ENCODE measurements around the gene CACNA1F.

CACNA1F gene

DNA sequence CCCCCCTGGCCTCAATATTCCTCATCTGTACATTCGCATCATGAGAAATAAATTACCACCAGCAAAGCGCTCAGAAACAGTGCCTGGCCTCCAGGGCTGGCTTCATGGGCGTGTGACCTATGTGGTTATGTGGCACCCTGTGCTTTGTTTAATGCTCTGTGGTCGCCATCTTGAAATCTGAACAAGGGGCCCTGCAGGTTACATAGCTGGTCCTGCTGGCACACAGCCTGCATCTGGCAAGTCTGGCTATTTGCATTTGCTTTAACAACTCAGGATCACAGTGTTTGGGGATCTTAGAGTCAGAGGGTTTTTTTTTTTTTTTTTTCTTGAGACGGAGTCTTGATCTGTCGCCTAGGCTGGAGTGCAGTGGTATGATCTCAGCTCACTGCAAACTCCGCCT, 21.5 kb upstream of the CACNA1F start:
- TF ChIP-seq ZNF8 (CRISPR knock-in tag; IDR thresholded peaks at IDR 0.05): no peak
- ATAC-seq: no peak

GRCh38 chrX:49251325-49251724, 18.2 kb upstream of the CACNA1F start:
- ATAC-seq: no peak
- TF ChIP-seq ZC3H10 (CRISPR knock-in tag; IDR thresholded peaks at IDR 0.05) (no peak), TCF4 (CRISPR knock-in tag; IDR thresholded peaks at IDR 0.05; ENCODE audit: borderline replicate concordance) (no peak), ESRRG (CRISPR knock-in tag; IDR thresholded peaks at IDR 0.05) (no peak), CREB5 (CRISPR knock-in tag; IDR thresholded peaks at IDR 0.05; ENCODE audit: low read depth) (no peak), CSDC2 (CRISPR knock-in tag; IDR thresholded peaks at IDR 0.05) (no peak), BACH2 (CRISPR knock-in tag; IDR thresholded peaks at IDR 0.05; ENCODE audit: borderline replicate concordance) (no peak), OSR1 (CRISPR knock-in tag; IDR thresholded peaks at IDR 0.05) (no peak), SNAI2 (CRISPR knock-in tag; IDR thresholded peaks at IDR 0.05) (no peak), ZNF8 (CRISPR knock-in tag; IDR thresholded peaks at IDR 0.05) (no peak)

DNA sequence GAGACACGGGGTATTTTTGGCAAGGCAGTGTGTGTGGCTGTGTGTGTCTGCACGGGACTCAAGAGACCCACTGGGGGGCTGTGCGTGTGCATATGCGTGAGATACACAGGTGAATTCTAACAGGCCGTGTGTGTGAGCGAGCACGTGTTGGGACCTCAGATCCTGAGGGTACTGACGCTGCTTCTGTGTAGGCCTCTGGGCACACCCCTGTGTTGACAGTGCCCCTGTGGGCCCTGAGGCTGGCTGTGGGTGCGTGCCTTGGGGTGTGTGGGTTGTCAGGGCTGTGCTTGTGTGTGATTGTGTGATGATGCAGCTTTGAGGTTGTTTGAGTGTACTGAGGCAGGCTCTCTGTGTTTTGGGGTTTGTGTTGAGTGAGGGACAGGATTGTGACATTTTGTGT, 17.4 kb upstream of the CACNA1F start:
- no peak for ATAC-seq
- no peak for TF ChIP-seq ZFP3 (CRISPR knock-in tag; IDR thresholded peaks at IDR 0.05)
- no peak for TF ChIP-seq ZNF8 (CRISPR knock-in tag; IDR thresholded peaks at IDR 0.05)
- TF ChIP-seq TOX (CRISPR knock-in tag; IDR thresholded peaks at IDR 0.05; ENCODE audit: borderline replicate concordance): no peak
- no peak for TF ChIP-seq OSR1 (CRISPR knock-in tag; IDR thresholded peaks at IDR 0.05)
- no peak for TF ChIP-seq ESRRG (CRISPR knock-in tag; IDR thresholded peaks at IDR 0.05)

DNA sequence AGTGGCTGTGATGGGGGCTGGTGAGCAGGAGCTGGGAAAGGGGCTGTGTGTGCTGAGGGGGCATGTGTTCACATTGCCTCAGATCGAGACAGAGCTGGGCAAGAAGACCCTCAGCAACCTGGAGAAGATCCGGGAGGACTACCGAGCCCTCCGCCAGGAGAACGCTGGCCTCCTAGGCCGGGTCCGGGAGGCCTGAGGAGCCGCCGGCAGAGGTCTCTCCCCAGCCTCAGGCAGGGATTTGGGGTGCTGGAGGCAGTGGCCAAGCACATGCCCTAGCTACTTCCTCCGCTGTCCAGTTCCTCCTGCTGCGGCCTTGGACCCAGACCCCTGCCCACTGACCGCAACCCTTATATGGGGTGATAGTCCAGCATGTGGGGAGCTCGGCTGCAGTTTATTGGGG, 16.9 kb upstream of the CACNA1F start:
- no peak for TF ChIP-seq TCF4 (CRISPR knock-in tag; IDR thresholded peaks at IDR 0.05; ENCODE audit: borderline replicate concordance)
- no peak for TF ChIP-seq BACH2 (CRISPR knock-in tag; IDR thresholded peaks at IDR 0.05; ENCODE audit: borderline replicate concordance)
- TF ChIP-seq GLIS3 (CRISPR knock-in tag; IDR thresholded peaks at IDR 0.05): no peak
- ATAC-seq: no peak

- no peak for ATAC-seq
- TF ChIP-seq, protein P1, sequence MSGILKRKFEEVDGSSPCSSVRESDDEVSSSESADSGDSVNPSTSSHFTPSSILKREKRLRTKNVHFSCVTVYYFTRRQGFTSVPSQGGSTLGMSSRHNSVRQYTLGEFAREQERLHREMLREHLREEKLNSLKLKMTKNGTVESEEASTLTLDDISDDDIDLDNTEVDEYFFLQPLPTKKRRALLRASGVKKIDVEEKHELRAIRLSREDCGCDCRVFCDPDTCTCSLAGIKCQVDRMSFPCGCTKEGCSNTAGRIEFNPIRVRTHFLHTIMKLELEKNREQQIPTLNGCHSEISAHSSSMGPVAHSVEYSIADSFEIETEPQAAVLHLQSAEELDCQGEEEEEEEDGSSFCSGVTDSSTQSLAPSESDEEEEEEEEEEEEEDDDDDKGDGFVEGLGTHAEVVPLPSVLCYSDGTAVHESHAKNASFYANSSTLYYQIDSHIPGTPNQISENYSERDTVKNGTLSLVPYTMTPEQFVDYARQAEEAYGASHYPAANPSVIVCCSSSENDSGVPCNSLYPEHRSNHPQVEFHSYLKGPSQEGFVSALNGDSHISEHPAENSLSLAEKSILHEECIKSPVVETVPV (CRISPR knock-in tag; IDR thresholded peaks at IDR 0.05): no peak
- TF ChIP-seq OSR1 (CRISPR knock-in tag; IDR thresholded peaks at IDR 0.05) (no peak), ZFP3 (CRISPR knock-in tag; IDR thresholded peaks at IDR 0.05) (no peak), ZFP30 (CRISPR knock-in tag; IDR thresholded peaks at IDR 0.05) (no peak)
Observed at GRCh38 chrX:49249616-49250015, 16.5 kb upstream of the CACNA1F start.

DNA sequence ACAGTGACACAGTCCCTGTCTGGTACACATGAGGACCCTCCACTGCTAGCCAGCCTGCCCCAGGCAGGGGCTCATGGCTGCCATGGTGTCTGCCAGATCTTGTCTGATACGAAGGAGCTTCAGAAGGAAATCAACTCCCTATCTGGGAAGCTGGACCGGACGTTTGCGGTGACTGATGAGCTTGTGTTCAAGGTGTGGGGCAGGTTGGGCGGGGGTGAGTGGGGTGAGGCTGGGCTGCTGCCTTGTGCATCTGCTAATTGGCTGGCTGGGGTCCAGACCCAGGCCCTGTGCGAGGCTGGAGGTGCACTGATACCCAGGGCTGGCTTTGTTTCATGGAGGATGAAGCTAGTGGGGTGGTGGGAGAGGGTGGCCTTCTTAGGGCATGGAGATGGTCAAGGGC, 15.9 kb upstream of the CACNA1F start:
- TF ChIP-seq, protein P2, sequence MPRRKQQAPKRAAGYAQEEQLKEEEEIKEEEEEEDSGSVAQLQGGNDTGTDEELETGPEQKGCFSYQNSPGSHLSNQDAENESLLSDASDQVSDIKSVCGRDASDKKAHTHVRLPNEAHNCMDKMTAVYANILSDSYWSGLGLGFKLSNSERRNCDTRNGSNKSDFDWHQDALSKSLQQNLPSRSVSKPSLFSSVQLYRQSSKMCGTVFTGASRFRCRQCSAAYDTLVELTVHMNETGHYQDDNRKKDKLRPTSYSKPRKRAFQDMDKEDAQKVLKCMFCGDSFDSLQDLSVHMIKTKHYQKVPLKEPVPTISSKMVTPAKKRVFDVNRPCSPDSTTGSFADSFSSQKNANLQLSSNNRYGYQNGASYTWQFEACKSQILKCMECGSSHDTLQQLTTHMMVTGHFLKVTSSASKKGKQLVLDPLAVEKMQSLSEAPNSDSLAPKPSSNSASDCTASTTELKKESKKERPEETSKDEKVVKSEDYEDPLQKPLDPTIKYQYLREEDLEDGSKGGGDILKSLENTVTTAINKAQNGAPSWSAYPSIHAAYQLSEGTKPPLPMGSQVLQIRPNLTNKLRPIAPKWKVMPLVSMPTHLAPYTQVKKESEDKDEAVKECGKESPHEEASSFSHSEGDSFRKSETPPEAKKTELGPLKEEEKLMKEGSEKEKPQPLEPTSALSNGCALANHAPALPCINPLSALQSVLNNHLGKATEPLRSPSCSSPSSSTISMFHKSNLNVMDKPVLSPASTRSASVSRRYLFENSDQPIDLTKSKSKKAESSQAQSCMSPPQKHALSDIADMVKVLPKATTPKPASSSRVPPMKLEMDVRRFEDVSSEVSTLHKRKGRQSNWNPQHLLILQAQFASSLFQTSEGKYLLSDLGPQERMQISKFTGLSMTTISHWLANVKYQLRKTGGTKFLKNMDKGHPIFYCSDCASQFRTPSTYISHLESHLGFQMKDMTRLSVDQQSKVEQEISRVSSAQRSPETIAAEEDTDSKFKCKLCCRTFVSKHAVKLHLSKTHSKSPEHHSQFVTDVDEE (CRISPR knock-in tag; IDR thresholded peaks at IDR 0.05): no peak
- no peak for TF ChIP-seq ZNF8 (CRISPR knock-in tag; IDR thresholded peaks at IDR 0.05)
- no peak for TF ChIP-seq TOX (CRISPR knock-in tag; IDR thresholded peaks at IDR 0.05; ENCODE audit: borderline replicate concordance)
- no peak for TF ChIP-seq SNAI2 (CRISPR knock-in tag; IDR thresholded peaks at IDR 0.05)
- no peak for TF ChIP-seq ZC3H10 (CRISPR knock-in tag; IDR thresholded peaks at IDR 0.05)
- no peak for TF ChIP-seq ISL1 (CRISPR knock-in tag; IDR thresholded peaks at IDR 0.05)
- no peak for TF ChIP-seq BACH2 (CRISPR knock-in tag; IDR thresholded peaks at IDR 0.05; ENCODE audit: borderline replicate concordance)
- TF ChIP-seq, protein P1 (CRISPR knock-in tag; IDR thresholded peaks at IDR 0.05): no peak
- no peak for TF ChIP-seq ESRRG (CRISPR knock-in tag; IDR thresholded peaks at IDR 0.05)
- no peak for TF ChIP-seq GLIS3 (CRISPR knock-in tag; IDR thresholded peaks at IDR 0.05)
- TF ChIP-seq CSDC2 (CRISPR knock-in tag; IDR thresholded peaks at IDR 0.05): no peak
- TF ChIP-seq, protein P3, sequence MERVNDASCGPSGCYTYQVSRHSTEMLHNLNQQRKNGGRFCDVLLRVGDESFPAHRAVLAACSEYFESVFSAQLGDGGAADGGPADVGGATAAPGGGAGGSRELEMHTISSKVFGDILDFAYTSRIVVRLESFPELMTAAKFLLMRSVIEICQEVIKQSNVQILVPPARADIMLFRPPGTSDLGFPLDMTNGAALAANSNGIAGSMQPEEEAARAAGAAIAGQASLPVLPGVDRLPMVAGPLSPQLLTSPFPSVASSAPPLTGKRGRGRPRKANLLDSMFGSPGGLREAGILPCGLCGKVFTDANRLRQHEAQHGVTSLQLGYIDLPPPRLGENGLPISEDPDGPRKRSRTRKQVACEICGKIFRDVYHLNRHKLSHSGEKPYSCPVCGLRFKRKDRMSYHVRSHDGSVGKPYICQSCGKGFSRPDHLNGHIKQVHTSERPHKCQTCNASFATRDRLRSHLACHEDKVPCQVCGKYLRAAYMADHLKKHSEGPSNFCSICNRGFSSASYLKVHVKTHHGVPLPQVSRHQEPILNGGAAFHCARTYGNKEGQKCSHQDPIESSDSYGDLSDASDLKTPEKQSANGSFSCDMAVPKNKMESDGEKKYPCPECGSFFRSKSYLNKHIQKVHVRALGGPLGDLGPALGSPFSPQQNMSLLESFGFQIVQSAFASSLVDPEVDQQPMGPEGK (CRISPR knock-in tag; IDR thresholded peaks at IDR 0.05; ENCODE audit: borderline replicate concordance): no peak
- no peak for ATAC-seq

All from SK-N-SH treated with all-trans-retinoic acid at 6 μM for 48 hours (cell line).